ENCODE data around the gene FBLN5. TPM values are rescaled to one million over a fixed set of nuclear protein-coding genes. Genes with fewer than 3 reads are reported as not detected.

FBLN5 gene
- total RNA-seq, 1 donor from 2014 or later, result 6.9 TPM

GRCh38 chr14:91957876-91958313 is 10.4 kb upstream of the FBLN5 start:
- Mint-ChIP-seq H3K4me3 (ENCODE audit: low read depth) (no peak overlapping the region), H3K27me3 (peaks cover 4% of the 10 kb centered on the region), H3K27ac (no peak overlapping the region), H3K9me3 (ENCODE audit: low read depth) (no peaks in the 10 kb centered on the region), H3K4me1 (ENCODE audit: low read depth) (peaks cover 9% of the 10 kb centered on the region), H3K36me3 (ENCODE audit: insufficient read depth) (no peaks in the 10 kb centered on the region)
- DNase-seq (ENCODE audit: low spot score, unreplicated experiment), result no peak
- no peak for TF ChIP-seq CTCF (IDR thresholded peaks at IDR 0.05; ENCODE audit: unreplicated experiment)

- no peak for DNase-seq (ENCODE audit: low spot score, unreplicated experiment)
- Mint-ChIP-seq H3K36me3 (ENCODE audit: insufficient read depth) (no peaks in the 10 kb centered on the region), H3K4me3 (ENCODE audit: low read depth) (no peak overlapping the region), H3K9me3 (ENCODE audit: low read depth) (no peaks in the 10 kb centered on the region), H3K27ac (no peak overlapping the region), H3K27me3 (peaks cover 4% of the 10 kb centered on the region), H3K4me1 (ENCODE audit: low read depth) (peaks cover 9% of the 10 kb centered on the region)
- no peak for TF ChIP-seq CTCF (IDR thresholded peaks at IDR 0.05; ENCODE audit: unreplicated experiment)
These were observed 9.1 kb upstream of the FBLN5 start for GRCh38 chr14:91956616-91957015.

GRCh38 chr14:91955168-91955567 is 7.7 kb upstream of the FBLN5 start:
- no peak for DNase-seq (ENCODE audit: low spot score, unreplicated experiment)
- no peaks in the 10 kb centered on the region for H3K9me3 Mint-ChIP-seq (ENCODE audit: low read depth)
- peaks cover 11% of the 10 kb centered on the region for H3K27me3 Mint-ChIP-seq
- no peak overlapping the region for H3K4me3 Mint-ChIP-seq (ENCODE audit: low read depth)
- peaks cover 9% of the 10 kb centered on the region for H3K4me1 Mint-ChIP-seq (ENCODE audit: low read depth)
- H3K27ac Mint-ChIP-seq, result no peak overlapping the region
- TF ChIP-seq CTCF (IDR thresholded peaks at IDR 0.05; ENCODE audit: unreplicated experiment), result no peak
- H3K36me3 Mint-ChIP-seq (ENCODE audit: insufficient read depth), result no peaks in the 10 kb centered on the region

GRCh38 chr14:91953170-91953985 is 5.9 kb upstream of the FBLN5 start:
- H3K9me3 Mint-ChIP-seq (ENCODE audit: low read depth), result no peaks in the 10 kb centered on the region
- no peaks in the 10 kb centered on the region for H3K36me3 Mint-ChIP-seq (ENCODE audit: insufficient read depth)
- DNase-seq (ENCODE audit: low spot score, unreplicated experiment), result no peak
- peaks cover 9% of the 10 kb centered on the region for H3K4me1 Mint-ChIP-seq (ENCODE audit: low read depth)
- no peak for TF ChIP-seq CTCF (IDR thresholded peaks at IDR 0.05; ENCODE audit: unreplicated experiment)
- no peak overlapping the region for H3K4me3 Mint-ChIP-seq (ENCODE audit: low read depth)
- peaks cover 20% of the 10 kb centered on the region for H3K27me3 Mint-ChIP-seq
- no peak overlapping the region for H3K27ac Mint-ChIP-seq

- peak overlapping the region; percentile 75 for H3K4me3 Mint-ChIP-seq (ENCODE audit: low read depth)
- TF ChIP-seq CTCF (IDR thresholded peaks at IDR 0.05; ENCODE audit: unreplicated experiment), result no peak
- H3K27me3 Mint-ChIP-seq, result peaks cover 55% of the 10 kb centered on the region
- no peak overlapping the region for H3K27ac Mint-ChIP-seq
- no peaks in the 10 kb centered on the region for H3K9me3 Mint-ChIP-seq (ENCODE audit: low read depth)
- no peaks in the 10 kb centered on the region for H3K36me3 Mint-ChIP-seq (ENCODE audit: insufficient read depth)
- DNase-seq (ENCODE audit: low spot score, unreplicated experiment), result no peak
- H3K4me1 Mint-ChIP-seq (ENCODE audit: low read depth), result peaks cover 5% of the 10 kb centered on the region
These were observed 646 bp downstream of the FBLN5 start for GRCh38 chr14:91946622-91947474.

Measured in progenitor cell of endocrine pancreas (in vitro differentiated cells).